ENCODE data around the gene ACTA2. TPM values are rescaled to one million over a fixed set of nuclear protein-coding genes. Genes with fewer than 3 reads are reported as not detected.

Gene ACTA2
- total and polyA plus RNA-seq, 4 donors, result 13.2 to 182 (median 73.6) TPM

- DNase-seq (ENCODE audit: low spot score), result peak; percentile 41
- Histone ChIP-seq H3K36me3 (ENCODE audit: control insufficient read depth in 4 of 4, insufficient read depth in 3 of 4, low read depth in 1 of 4, low read length in 3 of 4) (no peaks in the 10 kb centered on the region), H3K9ac (ENCODE audit: low read depth in 1 of 2, low read length in 2 of 2) (peak within 1 kb of the TSS; percentile 83 to 98), H3K27ac (ENCODE audit: low read depth in 1 of 2, low read length in 2 of 2) (peak within 1 kb of the TSS; percentile 96 to 99), H3K27me3 (ENCODE audit: control insufficient read depth in 4 of 4, insufficient read depth in 4 of 4, low read length in 3 of 4) (no peaks in the 10 kb centered on the region), H3K9me3 (ENCODE audit: control insufficient read depth in 4 of 4, low read length in 3 of 4) (no peaks in the 10 kb centered on the region), H3K4me1 (ENCODE audit: control insufficient read depth in 4 of 4, insufficient read depth in 4 of 4, low read length in 3 of 4) (peaks cover 5 to 58% (median 53%) of the 10 kb centered on the region in 4 donors), H3K4me3 (ENCODE audit: low read depth in 1 of 3, low read length in 3 of 3) (peak within 1 kb of the TSS; percentile 94 to 95 (median 95))
- under 1% methylated on average over 51 of the region's 51 CpGs for WGBS
- TF ChIP-seq JUND (IDR thresholded peaks at IDR 0.05) (peak in 1 of 2 donors; percentile 32), RAD21 (IDR thresholded peaks at IDR 0.05) (peak in 1 of 2 donors; percentile 10), TAF1 (conservative IDR thresholded peaks at IDR 0.05) (peak; percentile 41), YY1 (IDR thresholded peaks at IDR 0.05) (peak; percentile 59), HNF4G (IDR thresholded peaks at IDR 0.05) (no peak), MAX (IDR thresholded peaks at IDR 0.05) (peak; percentile 65), SP1 (IDR thresholded peaks at IDR 0.05) (no peak), RXRA (IDR thresholded peaks at IDR 0.05) (peak in 1 of 2 donors; percentile 43), HNF4A (conservative IDR thresholded peaks at IDR 0.05) (peak; percentile 27 to 38)
These were observed 38.0 kb upstream of the ACTA2 start, which contains the start of gene FAS for GRCh38 chr10:88990384-88991160. TSS of gene FAS (plus strand) at chr10:88990798. CDS start at chr10:88990877, 79 bp downstream.

- Histone ChIP-seq H3K27ac (ENCODE audit: low read depth in 1 of 2, low read length in 2 of 2) (peak overlapping the region; percentile 96 to 99), H3K9me3 (ENCODE audit: control insufficient read depth in 4 of 4, low read length in 3 of 4) (no peaks in the 10 kb centered on the region), H3K36me3 (ENCODE audit: control insufficient read depth in 4 of 4, insufficient read depth in 3 of 4, low read depth in 1 of 4, low read length in 3 of 4) (no peaks in the 10 kb centered on the region), H3K4me3 (ENCODE audit: low read depth in 1 of 3, low read length in 3 of 3) (peak overlapping the region; percentile 94 to 95 (median 95)), H3K9ac (ENCODE audit: low read depth in 1 of 2, low read length in 2 of 2) (peak overlapping the region; percentile 81 to 83), H3K4me1 (ENCODE audit: control insufficient read depth in 4 of 4, insufficient read depth in 4 of 4, low read length in 3 of 4) (peaks cover 5 to 58% (median 53%) of the 10 kb centered on the region in 4 donors), H3K27me3 (ENCODE audit: control insufficient read depth in 4 of 4, insufficient read depth in 4 of 4, low read length in 3 of 4) (no peaks in the 10 kb centered on the region)
- 4% methylated on average over 8 of the region's 8 CpGs for WGBS
- no peak for DNase-seq (ENCODE audit: low spot score)
- TF ChIP-seq JUND (IDR thresholded peaks at IDR 0.05) (peak; percentile 76 to 81), HNF4G (IDR thresholded peaks at IDR 0.05) (no peak), FOXA2 (IDR thresholded peaks at IDR 0.05) (no peak), YY1 (IDR thresholded peaks at IDR 0.05) (peak; percentile 15), TAF1 (conservative IDR thresholded peaks at IDR 0.05) (no peak), EGR1 (IDR thresholded peaks at IDR 0.05; ENCODE audit: low read depth in 2 of 2) (peak in 1 of 2 donors; percentile 10), GABPA (IDR thresholded peaks at IDR 0.05 in 1 of 2, conservative IDR thresholded peaks at IDR 0.05 in 1 of 2) (peak in 1 of 2 donors; percentile 15), CTCF (IDR thresholded peaks at IDR 0.05; ENCODE audit: low read depth, low read length, missing input control) (no peak), HNF4A (conservative IDR thresholded peaks at IDR 0.05) (peak; percentile 17 to 48), RAD21 (IDR thresholded peaks at IDR 0.05) (peak in 1 of 2 donors; percentile 3), NR2F2 (IDR thresholded peaks at IDR 0.05) (no peak), FOXA1 (IDR thresholded peaks at IDR 0.05) (no peak), RXRA (IDR thresholded peaks at IDR 0.05) (no peak), SP1 (IDR thresholded peaks at IDR 0.05) (peak; percentile 12), MAX (IDR thresholded peaks at IDR 0.05) (peak; percentile 20), ZBTB33 (IDR thresholded peaks at IDR 0.05) (no peak)
- TF ChIP-seq, protein P1, sequence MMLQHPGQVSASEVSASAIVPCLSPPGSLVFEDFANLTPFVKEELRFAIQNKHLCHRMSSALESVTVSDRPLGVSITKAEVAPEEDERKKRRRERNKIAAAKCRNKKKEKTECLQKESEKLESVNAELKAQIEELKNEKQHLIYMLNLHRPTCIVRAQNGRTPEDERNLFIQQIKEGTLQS (IDR thresholded peaks at IDR 0.05), result peak; percentile 50
- TF ChIP-seq, protein P2, sequence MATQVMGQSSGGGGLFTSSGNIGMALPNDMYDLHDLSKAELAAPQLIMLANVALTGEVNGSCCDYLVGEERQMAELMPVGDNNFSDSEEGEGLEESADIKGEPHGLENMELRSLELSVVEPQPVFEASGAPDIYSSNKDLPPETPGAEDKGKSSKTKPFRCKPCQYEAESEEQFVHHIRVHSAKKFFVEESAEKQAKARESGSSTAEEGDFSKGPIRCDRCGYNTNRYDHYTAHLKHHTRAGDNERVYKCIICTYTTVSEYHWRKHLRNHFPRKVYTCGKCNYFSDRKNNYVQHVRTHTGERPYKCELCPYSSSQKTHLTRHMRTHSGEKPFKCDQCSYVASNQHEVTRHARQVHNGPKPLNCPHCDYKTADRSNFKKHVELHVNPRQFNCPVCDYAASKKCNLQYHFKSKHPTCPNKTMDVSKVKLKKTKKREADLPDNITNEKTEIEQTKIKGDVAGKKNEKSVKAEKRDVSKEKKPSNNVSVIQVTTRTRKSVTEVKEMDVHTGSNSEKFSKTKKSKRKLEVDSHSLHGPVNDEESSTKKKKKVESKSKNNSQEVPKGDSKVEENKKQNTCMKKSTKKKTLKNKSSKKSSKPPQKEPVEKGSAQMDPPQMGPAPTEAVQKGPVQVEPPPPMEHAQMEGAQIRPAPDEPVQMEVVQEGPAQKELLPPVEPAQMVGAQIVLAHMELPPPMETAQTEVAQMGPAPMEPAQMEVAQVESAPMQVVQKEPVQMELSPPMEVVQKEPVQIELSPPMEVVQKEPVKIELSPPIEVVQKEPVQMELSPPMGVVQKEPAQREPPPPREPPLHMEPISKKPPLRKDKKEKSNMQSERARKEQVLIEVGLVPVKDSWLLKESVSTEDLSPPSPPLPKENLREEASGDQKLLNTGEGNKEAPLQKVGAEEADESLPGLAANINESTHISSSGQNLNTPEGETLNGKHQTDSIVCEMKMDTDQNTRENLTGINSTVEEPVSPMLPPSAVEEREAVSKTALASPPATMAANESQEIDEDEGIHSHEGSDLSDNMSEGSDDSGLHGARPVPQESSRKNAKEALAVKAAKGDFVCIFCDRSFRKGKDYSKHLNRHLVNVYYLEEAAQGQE (IDR thresholded peaks at IDR 0.05), result no peak
These were observed 37.3 kb upstream of the ACTA2 start for GRCh38 chr10:88989824-88990383.
